ENCODE results near the gene SLC49A3.

SLC49A3 gene

DNA sequence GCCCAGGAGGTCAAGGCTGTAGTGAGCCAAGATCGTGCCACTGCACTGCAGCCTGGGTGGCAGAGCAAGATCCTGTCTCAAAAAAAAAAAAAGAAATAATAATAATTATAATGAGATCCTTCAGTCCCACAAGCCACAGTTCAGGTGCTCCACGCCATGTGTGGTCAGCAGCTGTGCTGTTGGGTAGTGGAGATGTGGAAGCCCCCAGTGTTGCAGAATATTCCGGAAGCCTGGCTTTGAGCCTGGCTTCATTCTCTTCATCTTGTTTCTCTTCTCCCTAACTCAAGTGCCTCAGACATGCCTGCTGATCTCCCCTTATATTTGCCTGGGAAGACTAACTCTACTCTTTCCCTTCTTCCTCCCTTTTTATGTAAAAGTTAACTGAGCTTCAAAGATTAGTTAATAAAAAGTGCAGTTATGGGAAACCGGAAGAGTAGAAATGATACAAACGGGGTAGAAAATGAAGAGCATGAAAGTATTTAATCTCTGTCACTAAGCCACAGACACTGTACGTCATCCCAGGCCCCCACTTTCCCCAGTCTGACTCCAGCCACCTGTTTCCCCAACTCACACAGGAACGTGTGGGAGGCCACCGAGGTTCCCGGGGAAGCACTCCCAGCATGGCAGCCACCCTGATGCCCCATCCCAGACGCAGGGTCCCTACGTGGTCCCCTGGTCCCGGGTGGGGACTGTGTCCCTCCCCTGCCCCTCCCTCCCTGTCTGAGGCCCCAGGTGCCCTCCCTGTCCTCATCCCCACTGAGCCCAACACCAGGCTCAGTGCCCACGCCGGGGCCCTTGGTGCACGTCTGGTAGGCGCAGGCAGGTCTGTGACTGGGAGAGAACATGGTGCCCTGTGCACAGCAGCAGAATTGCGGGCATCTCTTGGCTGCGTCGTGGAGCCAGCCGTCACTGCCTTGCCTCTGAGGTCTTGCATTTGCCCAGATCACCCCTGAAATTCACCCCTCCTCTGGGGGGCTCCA lies 40.7 kb upstream of the SLC49A3 start:
- no peak overlapping the region for H3K27ac ChIP-seq (ENCODE audit: low read depth, low read length)
- H3F3A ChIP-seq (ENCODE audit: insufficient read depth), result no peaks in the 10 kb centered on the region
- H3K4me2 ChIP-seq (ENCODE audit: low read depth, low read length, poor library complexity, severe bottlenecking), result no peak overlapping the region
- no peaks in the 10 kb centered on the region for H3K27me3 ChIP-seq (ENCODE audit: low read length)
- H3K9ac ChIP-seq (ENCODE audit: low read length), result no peak overlapping the region
- H2AFZ ChIP-seq (ENCODE audit: low read depth, low read length, severe bottlenecking), result no peak overlapping the region
- no peaks in the 10 kb centered on the region for H3K9me3 ChIP-seq (ENCODE audit: insufficient read depth, low read length)
- no peaks in the 10 kb centered on the region for H3K9me2 ChIP-seq (replicated peaks; ENCODE audit: insufficient read depth, low read length)
- H4K20me1 ChIP-seq (ENCODE audit: low read depth, low read length), result no peaks in the 10 kb centered on the region; the same call in 1 of the 2 replicates
- no peaks in the 10 kb centered on the region for H3K36me3 ChIP-seq (ENCODE audit: low read length)
- TF ChIP-seq, protein P1, sequence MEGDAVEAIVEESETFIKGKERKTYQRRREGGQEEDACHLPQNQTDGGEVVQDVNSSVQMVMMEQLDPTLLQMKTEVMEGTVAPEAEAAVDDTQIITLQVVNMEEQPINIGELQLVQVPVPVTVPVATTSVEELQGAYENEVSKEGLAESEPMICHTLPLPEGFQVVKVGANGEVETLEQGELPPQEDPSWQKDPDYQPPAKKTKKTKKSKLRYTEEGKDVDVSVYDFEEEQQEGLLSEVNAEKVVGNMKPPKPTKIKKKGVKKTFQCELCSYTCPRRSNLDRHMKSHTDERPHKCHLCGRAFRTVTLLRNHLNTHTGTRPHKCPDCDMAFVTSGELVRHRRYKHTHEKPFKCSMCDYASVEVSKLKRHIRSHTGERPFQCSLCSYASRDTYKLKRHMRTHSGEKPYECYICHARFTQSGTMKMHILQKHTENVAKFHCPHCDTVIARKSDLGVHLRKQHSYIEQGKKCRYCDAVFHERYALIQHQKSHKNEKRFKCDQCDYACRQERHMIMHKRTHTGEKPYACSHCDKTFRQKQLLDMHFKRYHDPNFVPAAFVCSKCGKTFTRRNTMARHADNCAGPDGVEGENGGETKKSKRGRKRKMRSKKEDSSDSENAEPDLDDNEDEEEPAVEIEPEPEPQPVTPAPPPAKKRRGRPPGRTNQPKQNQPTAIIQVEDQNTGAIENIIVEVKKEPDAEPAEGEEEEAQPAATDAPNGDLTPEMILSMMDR (IDR thresholded peaks at IDR 0.05; ENCODE audit: insufficient read depth, low read length, poor library complexity, severe bottlenecking), result no peak
- no peak for TF ChIP-seq EZH2phosphoT487 (conservative IDR thresholded peaks at IDR 0.05; ENCODE audit: low read length)
- no peak overlapping the region for H3K4me3 ChIP-seq (ENCODE audit: insufficient read depth, low read length, poor library complexity, severe bottlenecking)
- H3K79me2 ChIP-seq (ENCODE audit: insufficient read depth, low read length), result peaks cover 34% of the 10 kb centered on the region

DNA sequence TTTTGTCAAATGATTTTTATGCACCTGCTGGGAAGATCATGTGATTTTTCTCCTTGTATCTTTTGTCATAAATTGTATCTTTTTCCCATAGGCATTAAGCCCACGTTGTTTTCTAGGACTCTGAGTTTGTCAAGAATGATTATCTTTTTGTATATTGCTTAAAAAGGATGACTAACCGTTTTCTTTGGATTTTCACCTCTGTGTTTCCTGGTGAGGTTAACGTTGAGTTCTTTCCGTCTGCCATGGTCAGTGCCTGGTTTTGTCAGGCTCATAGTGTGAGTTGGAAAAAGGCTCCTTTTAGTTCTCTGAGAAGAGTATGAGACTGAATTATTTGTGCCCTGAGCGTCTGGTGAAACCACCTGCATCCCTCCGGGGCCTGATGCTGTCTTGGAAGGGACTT lies 38.6 kb upstream of the SLC49A3 start:
- H4K20me1 ChIP-seq (ENCODE audit: low read depth, low read length), result no peaks in the 10 kb centered on the region; the same call in 1 of the 2 replicates

DNA sequence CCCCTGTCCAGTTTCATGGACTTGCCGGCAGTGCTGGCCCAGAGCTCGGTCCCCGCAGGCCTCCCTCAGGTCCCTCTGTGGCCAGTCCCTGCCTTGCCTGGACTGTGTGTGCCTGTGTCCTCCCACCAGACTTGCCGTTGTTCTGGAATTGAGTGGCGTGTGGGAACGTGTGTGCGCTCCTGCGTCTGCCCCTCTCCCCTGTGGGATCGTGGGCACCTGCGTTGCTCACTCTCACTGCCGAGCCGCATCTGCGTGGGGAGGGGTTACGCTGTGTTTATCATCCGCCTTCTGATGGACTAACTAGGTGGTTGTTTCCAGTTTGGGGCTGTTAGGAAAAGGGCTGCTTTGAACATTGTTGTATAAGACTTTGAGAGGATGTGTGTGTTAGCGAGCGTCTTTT lies 37.9 kb upstream of the SLC49A3 start:
- Histone ChIP-seq H3K27ac (ENCODE audit: low read depth, low read length) (no peak overlapping the region), H3K9ac (ENCODE audit: low read length) (no peak overlapping the region), H3K4me2 (ENCODE audit: low read depth, low read length, poor library complexity, severe bottlenecking) (no peak overlapping the region), H3K27me3 (ENCODE audit: low read length) (no peaks in the 10 kb centered on the region), H4K20me1 (ENCODE audit: low read depth, low read length) (no peaks in the 10 kb centered on the region; the same call in 1 of the 2 replicates), H2AFZ (ENCODE audit: low read depth, low read length, severe bottlenecking) (no peak overlapping the region), H3K9me2 (replicated peaks; ENCODE audit: insufficient read depth, low read length) (no peaks in the 10 kb centered on the region), H3K36me3 (ENCODE audit: low read length) (no peaks in the 10 kb centered on the region), H3F3A (ENCODE audit: insufficient read depth) (no peaks in the 10 kb centered on the region), H3K79me2 (ENCODE audit: insufficient read depth, low read length) (peaks cover 40% of the 10 kb centered on the region), H3K4me3 (ENCODE audit: insufficient read depth, low read length, poor library complexity, severe bottlenecking) (no peak overlapping the region), H3K9me3 (ENCODE audit: insufficient read depth, low read length) (no peaks in the 10 kb centered on the region)
- TF ChIP-seq, protein P1 (IDR thresholded peaks at IDR 0.05; ENCODE audit: insufficient read depth, low read length, poor library complexity, severe bottlenecking), result no peak

More for the DNA sequence above, 38.6 kb upstream of the SLC49A3 start:
- Histone ChIP-seq H3K27ac (ENCODE audit: low read depth, low read length) (no peak overlapping the region), H3K4me3 (ENCODE audit: insufficient read depth, low read length, poor library complexity, severe bottlenecking) (no peak overlapping the region), H3K9ac (ENCODE audit: low read length) (no peak overlapping the region), H3K4me2 (ENCODE audit: low read depth, low read length, poor library complexity, severe bottlenecking) (no peak overlapping the region), H3F3A (ENCODE audit: insufficient read depth) (no peaks in the 10 kb centered on the region), H3K36me3 (ENCODE audit: low read length) (no peaks in the 10 kb centered on the region), H2AFZ (ENCODE audit: low read depth, low read length, severe bottlenecking) (no peak overlapping the region), H3K27me3 (ENCODE audit: low read length) (no peaks in the 10 kb centered on the region), H3K9me3 (ENCODE audit: insufficient read depth, low read length) (no peaks in the 10 kb centered on the region), H3K79me2 (ENCODE audit: insufficient read depth, low read length) (peaks cover 40% of the 10 kb centered on the region), H3K9me2 (replicated peaks; ENCODE audit: insufficient read depth, low read length) (no peaks in the 10 kb centered on the region)
- no peak for TF ChIP-seq EZH2phosphoT487 (conservative IDR thresholded peaks at IDR 0.05; ENCODE audit: low read length)
- TF ChIP-seq, protein P1 (IDR thresholded peaks at IDR 0.05; ENCODE audit: insufficient read depth, low read length, poor library complexity, severe bottlenecking), result no peak
